ENCODE data around the gene DCTN5.
"Not testable (repeated sequence)": the region's sequence is repeated elsewhere in the genome, so short reads cannot be mapped to it uniquely, and the experiment has no call there.

The DCTN5 gene

GRCh38 chr16:23694644-23695373 lies 53.5 kb downstream of the DCTN5 start:
- DNase-seq: no peak

GRCh38 chr16:23695756-23696155 lies 54.5 kb downstream of the DCTN5 start:
- no peak for DNase-seq

GRCh38 chr16:23699100-23699499 lies 57.8 kb downstream of the DCTN5 start:
- no peak for DNase-seq

- no peak for DNase-seq
Observed at GRCh38 chr16:23700093-23700492, 58.8 kb downstream of the DCTN5 start.

GRCh38 chr16:23700509-23700908 lies 59.2 kb downstream of the DCTN5 start:
- no peak for DNase-seq

- no peak for DNase-seq
Observed at GRCh38 chr16:23701045-23701444, 59.8 kb downstream of the DCTN5 start.

- no peak for DNase-seq
Observed at GRCh38 chr16:23702951-23703350, 61.7 kb downstream of the DCTN5 start.

- no peak for DNase-seq
Observed at GRCh38 chr16:23704772-23705516, 63.7 kb downstream of the DCTN5 start.

GRCh38 chr16:23705517-23705902 lies 64.2 kb downstream of the DCTN5 start:
- DNase-seq: no peak

GRCh38 chr16:23706439-23706838 lies 65.2 kb downstream of the DCTN5 start:
- DNase-seq: no peak

- no peak for DNase-seq
Observed at GRCh38 chr16:23709536-23709935, 68.3 kb downstream of the DCTN5 start.

- no peak for DNase-seq
Observed at GRCh38 chr16:23710008-23710407, 68.7 kb downstream of the DCTN5 start.

- no peak for DNase-seq
Observed at GRCh38 chr16:23710504-23710903, 69.2 kb downstream of the DCTN5 start.

- no peak for DNase-seq
Observed at GRCh38 chr16:23711785-23712184, 70.5 kb downstream of the DCTN5 start.

GRCh38 chr16:23712976-23713375 lies 71.7 kb downstream of the DCTN5 start, which contains the start of gene ERN2:
Gene ERN2 (minus strand): TSS chr16:23713222. CDS start chr16:23713187, 35 bp downstream.
- DNase-seq: no peak

GRCh38 chr16:23716484-23716883 lies 75.2 kb downstream of the DCTN5 start:
- no peak for DNase-seq

- not testable (repeated sequence) for DNase-seq
Observed at GRCh38 chr16:23722613-23723240, 81.5 kb downstream of the DCTN5 start.

- DNase-seq: no peak
Observed at GRCh38 chr16:23724096-23724784, 83.0 kb downstream of the DCTN5 start.

GRCh38 chr16:23724785-23725131 lies 83.5 kb downstream of the DCTN5 start:
- DNase-seq: no peak

GRCh38 chr16:23726710-23727109 lies 85.4 kb downstream of the DCTN5 start:
- no peak for DNase-seq

Measured in NCI-H2029 (cell line).